Common myeloid progenitor, CD34-positive (primary cell): ENCODE results near the gene MAN2A1.
"Not testable (repeated sequence)": the region's sequence is repeated elsewhere in the genome, so short reads cannot be mapped to it uniquely, and the experiment has no call there.

Experiments used
- CTCF ChIA-PET: fragments of 350-600 bp; sonication (Branson Sonifier 250); formaldehyde crosslinking; loops from one replicate; lab custom pipeline; 2021; ENCODE audit warnings: antibody characterized with exemption; lab: Charles Lee
- POLR2A ChIA-PET: fragments of 350-600 bp; sonication (Branson Sonifier 250); formaldehyde crosslinking; loops from one replicate; lab custom pipeline; 2021; ENCODE audit warnings: antibody characterized with exemption; lab: Charles Lee
- DNase-seq, 3 donors: peaks; one replicate each; pipeline versions ENCODE4 v3.0.0 to v3.0.0-alpha.2; 2013
- H3K27ac ChIP-seq, 2 experiments: 1 replicate in 1 of 2; 2 replicates in 1 of 2; pipeline ENCODE4 v1.7.0; 2013; ENCODE audit warnings: inconsistent platforms in 2 of 2, low read length in 2 of 2, mild to moderate bottlenecking in 2 of 2, low read depth in 1 of 2, moderate library complexity in 1 of 2; ENCODE audit not compliant: severe bottlenecking in 2 of 2, insufficient read depth in 1 of 2, poor library complexity in 1 of 2
- H3K27me3 ChIP-seq, 5 experiments: replicated peaks in 2 of 5; 1 replicate in 3 of 5; 2 replicates in 2 of 5; pipeline versions ENCODE4 v1.6.1 to v1.7.0; 2013; ENCODE audit warnings: low read length in 4 of 5, mild to moderate bottlenecking in 2 of 5, moderate library complexity in 2 of 5, inconsistent platforms in 1 of 5; ENCODE audit not compliant: insufficient read depth in 5 of 5, control insufficient read depth in 4 of 5
- H3K36me3 ChIP-seq, 4 experiments: 1 replicate in 2 of 4; 2 replicates in 2 of 4; pipeline versions ENCODE4 v1.6.1 to v1.7.0; 2013; ENCODE audit warnings: low read length in 3 of 4, control low read depth in 1 of 4, mild to moderate bottlenecking in 1 of 4; ENCODE audit not compliant: control insufficient read depth in 4 of 4, insufficient read depth in 4 of 4
- H3K4me1 ChIP-seq, 4 experiments: 1 replicate in 3 of 4; 2 replicates in 1 of 4; pipeline versions ENCODE4 v1.6.1 to v1.7.1; 2013; ENCODE audit warnings: low read length in 3 of 4, mild to moderate bottlenecking in 3 of 4, control low read depth in 1 of 4, inconsistent platforms in 1 of 4, moderate library complexity in 1 of 4; ENCODE audit not compliant: control insufficient read depth in 4 of 4, insufficient read depth in 4 of 4; ENCODE audit errors: control extremely low read depth in 1 of 4
- H3K4me3 ChIP-seq, 7 experiments: 1 replicate in 4 of 7; 2 replicates in 3 of 7; pipeline versions ENCODE4 v1.5.1 to v1.7.0; 2013; ENCODE audit warnings: mild to moderate bottlenecking in 7 of 7, low read length in 6 of 7, moderate library complexity in 6 of 7, inconsistent platforms in 2 of 7, low read depth in 2 of 7, control low read depth in 1 of 7; ENCODE audit not compliant: insufficient read depth in 4 of 7, control insufficient read depth in 1 of 7; ENCODE audit errors: extremely low read depth in 1 of 7
- H3K9me3 ChIP-seq, 5 experiments: 1 replicate in 4 of 5; 2 replicates in 1 of 5; pipeline versions ENCODE4 v1.6.1 to v1.7.1; 2013; ENCODE audit warnings: low read length in 4 of 5, mild to moderate bottlenecking in 2 of 5, inconsistent platforms in 1 of 5, low read depth in 1 of 5, moderate library complexity in 1 of 5; ENCODE audit not compliant: control insufficient read depth in 4 of 5, insufficient read depth in 2 of 5; ENCODE audit errors: control extremely low read depth in 1 of 5
- WGBS: methylation state at CpG from one replicate; pipeline ENCODE4 v1.1.5; 2013; ENCODE audit not compliant: insufficient coverage; 5-methylcytosine and 5-hydroxymethylcytosine counted together

The MAN2A1 gene

GRCh38 chr5:109756543-109757185 is 66.9 kb downstream of the MAN2A1 start:
- WGBS = 80% methylated on average over 2 of the region's 6 CpGs
- Histone ChIP-seq H3K4me3 (no peak overlapping the region), H3K27me3 (no peaks in the 10 kb centered on the region), H3K9me3 (peaks cover 0 to 4% (median 2%) of the 10 kb centered on the region in 5 experiments), H3K4me1 (no peaks in the 10 kb centered on the region), H3K27ac (no peak overlapping the region), H3K36me3 (peaks cover 5 to 25% (median 14%) of the 10 kb centered on the region in 4 experiments)
- CTCF ChIA-PET = no interaction called here
- POLR2A ChIA-PET = interaction anchor here (0.6 kb wide), 1 partner anchor 45 kb away, joined by 3 read pairs; no protein-coding TSS in a partner anchor
- DNase-seq = no peak

- Histone ChIP-seq H3K4me3 (no peak overlapping the region), H3K4me1 (no peaks in the 10 kb centered on the region), H3K9me3 (peaks cover 0 to 7% (median 2%) of the 10 kb centered on the region in 5 experiments), H3K27me3 (no peaks in the 10 kb centered on the region), H3K36me3 (peaks cover 8 to 24% (median 16%) of the 10 kb centered on the region in 4 experiments), H3K27ac (no peak overlapping the region)
- ChIA-PET POLR2A (no interaction called here), CTCF (interaction anchor here (2.0 kb wide), 1 partner anchor 8 kb away, joined by 8 read pairs; no protein-coding TSS in a partner anchor)
- DNase-seq = no peak
These were observed 67.8 kb downstream of the MAN2A1 start for GRCh38 chr5:109757490-109757889.

- H3K4me1 ChIP-seq = no peaks in the 10 kb centered on the region
- H3K27me3 ChIP-seq = no peaks in the 10 kb centered on the region
- H3K36me3 ChIP-seq = peaks cover 10 to 31% (median 22%) of the 10 kb centered on the region in 4 experiments
- peak in 2 of 3 donors; percentile 15 to 28 for DNase-seq
- peaks cover 0 to 15% (median 7%) of the 10 kb centered on the region in 5 experiments for H3K9me3 ChIP-seq
- no peak overlapping the region for H3K4me3 ChIP-seq
- ChIA-PET POLR2A (no interaction called here), CTCF (interaction anchor here (2.0 kb wide), 1 partner anchor 10 kb away, joined by 8 read pairs; no protein-coding TSS in a partner anchor)
- H3K27ac ChIP-seq = no peak overlapping the region
These were observed 69.6 kb downstream of the MAN2A1 start for GRCh38 chr5:109759306-109759705.

- H3K4me3 ChIP-seq, DNase-seq, H3K27me3 ChIP-seq, POLR2A ChIA-PET, H3K4me1 ChIP-seq, CTCF ChIA-PET, H3K27ac ChIP-seq: not testable (repeated sequence)
- Histone ChIP-seq H3K9me3 (peaks cover 0 to 15% (median 7%) of the 10 kb centered on the region in 5 experiments), H3K36me3 (peaks cover 10 to 30% (median 22%) of the 10 kb centered on the region in 4 experiments)
- WGBS = no CpG with 5 or more reads among the region's 4 CpGs
These were observed 70.4 kb downstream of the MAN2A1 start for GRCh38 chr5:109760130-109760529.

GRCh38 chr5:109762821-109763220 is 73.1 kb downstream of the MAN2A1 start:
- DNase-seq = no peak
- H3K36me3 ChIP-seq = peaks cover 5 to 21% (median 13%) of the 10 kb centered on the region in 4 experiments
- H3K9me3 ChIP-seq = peaks cover 0 to 11% (median 7%) of the 10 kb centered on the region in 5 experiments
- ChIA-PET CTCF (interaction anchor here (1.1 kb wide), 1 partner anchor 126 kb away, joined by 3 read pairs; no protein-coding TSS in a partner anchor), POLR2A (no interaction called here)
- WGBS = 80% methylated on average over 1 of the region's 1 CpG
- no peak overlapping the region for H3K4me3 ChIP-seq
- no peaks in the 10 kb centered on the region for H3K4me1 ChIP-seq
- H3K27ac ChIP-seq = no peak overlapping the region
- no peaks in the 10 kb centered on the region for H3K27me3 ChIP-seq

- no peak for DNase-seq
- Histone ChIP-seq H3K27ac (no peak overlapping the region), H3K9me3 (peaks cover 0 to 10% (median 5%) of the 10 kb centered on the region in 5 experiments), H3K4me3 (no peak overlapping the region), H3K27me3 (no peaks in the 10 kb centered on the region), H3K4me1 (no peaks in the 10 kb centered on the region), H3K36me3 (peaks cover 4 to 32% (median 23%) of the 10 kb centered on the region in 4 experiments)
- POLR2A ChIA-PET = no interaction called here
- CTCF ChIA-PET = no interaction called here
- 90% methylated on average over 2 of the region's 4 CpGs for WGBS
These were observed 77.7 kb downstream of the MAN2A1 start for GRCh38 chr5:109767184-109767995.

GRCh38 chr5:109767997-109768396 is 78.3 kb downstream of the MAN2A1 start:
- ChIA-PET POLR2A (no interaction called here), CTCF (no interaction called here)
- no peak for DNase-seq
- WGBS = 100% methylated on average over 1 of the region's 4 CpGs
- Histone ChIP-seq H3K4me3 (no peak overlapping the region), H3K36me3 (peaks cover 2 to 28% (median 18%) of the 10 kb centered on the region in 4 experiments), H3K27ac (no peak overlapping the region), H3K27me3 (no peaks in the 10 kb centered on the region), H3K9me3 (peaks cover 0 to 6% (median 0%) of the 10 kb centered on the region in 5 experiments), H3K4me1 (no peaks in the 10 kb centered on the region)
